ENCODE results near the gene PLA2G1B.

PLA2G1B gene

DNA sequence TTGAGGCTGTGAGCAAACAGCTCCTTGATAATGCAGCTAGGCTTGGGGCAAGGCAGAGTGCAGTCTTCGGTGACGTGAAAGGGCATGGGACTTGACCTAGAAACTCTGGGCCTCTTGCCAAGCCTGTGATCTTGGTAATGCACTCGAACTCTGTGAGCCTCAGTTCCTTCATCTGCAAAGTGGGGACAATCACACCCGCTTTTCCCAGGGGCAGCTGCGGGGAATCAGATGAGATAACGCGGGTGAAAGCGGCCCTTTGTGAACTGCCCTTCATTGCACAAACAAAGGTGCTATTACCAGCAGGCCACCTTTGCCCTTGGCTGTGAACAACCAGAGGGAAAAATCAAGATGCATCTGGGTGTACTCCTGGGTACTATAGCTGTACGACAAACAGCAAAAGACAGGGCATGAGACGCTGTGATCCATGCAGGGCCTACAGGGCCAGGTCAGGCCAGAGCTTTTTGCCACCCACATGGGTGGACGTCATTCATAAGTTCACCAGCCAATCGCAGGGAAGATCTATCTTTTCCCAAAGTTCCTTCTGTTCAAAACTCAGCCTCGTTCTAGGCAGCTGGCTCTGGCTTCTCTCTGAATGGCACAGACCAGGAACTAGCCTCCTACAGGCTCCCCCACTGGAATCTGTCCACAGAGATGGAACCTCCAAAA is 38.2 kb upstream of the PLA2G1B start:
- TF ChIP-seq GATA3 (IDR thresholded peaks at IDR 0.05; ENCODE audit: low read depth, low read length) (no peak), GATA2 (IDR thresholded peaks at IDR 0.05; ENCODE audit: low read depth, low read length) (no peak)

DNA sequence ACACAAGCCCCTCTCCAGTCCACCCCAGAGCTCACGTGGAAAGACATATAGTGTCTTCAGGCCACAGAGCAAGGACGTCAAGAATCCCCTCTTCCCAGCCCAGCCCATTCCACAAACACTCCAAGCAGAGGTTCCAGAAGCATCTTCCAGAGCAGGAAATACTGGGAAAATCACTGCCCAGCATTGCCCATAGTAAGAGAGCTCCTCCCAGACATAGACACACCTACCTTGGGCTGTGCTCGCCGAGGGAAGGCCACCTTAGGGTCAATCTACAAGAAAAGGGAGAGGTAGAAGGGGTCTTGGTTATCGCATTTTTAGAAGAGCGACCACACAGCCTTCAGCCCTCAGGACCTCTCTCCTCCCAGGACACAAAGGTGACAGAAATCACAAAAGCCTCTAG is 36.9 kb upstream of the PLA2G1B start:
- TF ChIP-seq GATA3 (IDR thresholded peaks at IDR 0.05; ENCODE audit: low read depth, low read length): no peak
- no peak for TF ChIP-seq GATA2 (IDR thresholded peaks at IDR 0.05; ENCODE audit: low read depth, low read length)

GRCh38 chr12:120363274-120363855 is 35.8 kb upstream of the PLA2G1B start:
- TF ChIP-seq GATA3 (IDR thresholded peaks at IDR 0.05; ENCODE audit: low read depth, low read length) (no peak), GATA2 (IDR thresholded peaks at IDR 0.05; ENCODE audit: low read depth, low read length) (no peak)

GRCh38 chr12:120362516-120363273 is 35.1 kb upstream of the PLA2G1B start:
- TF ChIP-seq GATA2 (IDR thresholded peaks at IDR 0.05; ENCODE audit: low read depth, low read length) (no peak), GATA3 (IDR thresholded peaks at IDR 0.05; ENCODE audit: low read depth, low read length) (no peak)

DNA sequence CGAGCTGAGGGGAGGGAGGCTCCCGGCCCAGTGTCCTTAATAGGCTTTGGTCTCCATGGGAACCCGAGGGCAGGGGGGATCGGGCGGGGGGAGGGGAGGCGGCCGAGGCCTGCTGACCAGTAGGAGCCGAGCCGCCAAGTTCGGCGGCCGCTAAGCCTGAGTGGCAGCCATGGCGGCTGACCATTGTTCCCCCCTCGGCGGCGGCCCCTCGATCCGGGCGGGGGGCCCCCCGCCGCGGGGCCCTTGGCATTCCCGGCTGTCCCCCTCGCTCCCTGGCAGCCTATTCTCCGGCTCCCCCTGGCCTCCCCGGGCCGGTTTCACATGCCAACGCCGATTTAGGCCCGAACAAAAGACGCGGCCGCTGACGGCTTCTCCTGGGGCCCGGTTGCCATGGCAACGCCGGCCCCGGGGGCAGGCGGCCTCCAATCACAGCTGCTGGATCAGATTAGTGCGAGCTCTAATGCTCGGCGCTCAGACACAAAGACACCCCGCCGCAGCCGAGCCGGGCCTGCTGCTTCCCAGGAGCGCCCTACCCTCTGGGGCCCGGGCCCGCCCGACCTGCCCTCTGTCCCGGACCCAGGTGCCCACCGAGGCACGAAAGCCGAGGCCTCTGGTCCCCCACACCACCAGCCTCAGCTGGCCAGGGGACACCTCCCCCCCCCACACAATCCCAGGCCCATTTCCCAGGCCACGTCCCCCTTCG is 34.1 kb upstream of the PLA2G1B start:
- TF ChIP-seq GATA3 (IDR thresholded peaks at IDR 0.05; ENCODE audit: low read depth, low read length): no peak
- TF ChIP-seq GATA2 (IDR thresholded peaks at IDR 0.05; ENCODE audit: low read depth, low read length): peak; percentile 70

DNA sequence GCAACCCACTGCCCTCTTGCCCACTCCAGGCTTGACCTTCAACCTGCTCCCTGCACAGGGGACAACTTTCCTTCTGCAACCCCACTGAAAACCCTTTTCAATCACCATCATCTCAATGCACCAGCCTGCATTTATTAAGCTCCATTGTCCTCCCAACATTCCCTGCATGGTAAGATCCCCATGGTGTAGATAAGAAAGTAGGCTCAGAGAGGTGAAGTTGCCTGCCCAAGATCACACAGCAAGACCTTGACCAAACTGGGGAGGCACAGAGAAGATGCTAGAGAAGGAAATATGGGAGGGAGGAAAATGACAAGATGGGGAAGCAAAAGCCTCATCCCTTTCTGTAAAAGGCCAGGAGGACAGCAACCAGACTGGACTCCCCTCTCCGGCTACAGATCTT is 31.5 kb upstream of the PLA2G1B start:
- TF ChIP-seq GATA3 (IDR thresholded peaks at IDR 0.05; ENCODE audit: low read depth, low read length): no peak
- no peak for TF ChIP-seq GATA2 (IDR thresholded peaks at IDR 0.05; ENCODE audit: low read depth, low read length)

- TF ChIP-seq GATA2 (IDR thresholded peaks at IDR 0.05; ENCODE audit: low read depth, low read length) (no peak), GATA3 (IDR thresholded peaks at IDR 0.05; ENCODE audit: low read depth, low read length) (no peak)
Observed at GRCh38 chr12:120358412-120359100, 31.0 kb upstream of the PLA2G1B start.

GRCh38 chr12:120357104-120357503 is 29.5 kb upstream of the PLA2G1B start:
- TF ChIP-seq GATA2 (IDR thresholded peaks at IDR 0.05; ENCODE audit: low read depth, low read length): no peak
- no peak for TF ChIP-seq GATA3 (IDR thresholded peaks at IDR 0.05; ENCODE audit: low read depth, low read length)

- TF ChIP-seq GATA2 (IDR thresholded peaks at IDR 0.05; ENCODE audit: low read depth, low read length) (no peak), GATA3 (IDR thresholded peaks at IDR 0.05; ENCODE audit: low read depth, low read length) (no peak)
Observed at GRCh38 chr12:120356567-120357030, 29.0 kb upstream of the PLA2G1B start.

GRCh38 chr12:120353556-120354317 is 26.2 kb upstream of the PLA2G1B start:
- TF ChIP-seq GATA3 (IDR thresholded peaks at IDR 0.05; ENCODE audit: low read depth, low read length) (no peak), GATA2 (IDR thresholded peaks at IDR 0.05; ENCODE audit: low read depth, low read length) (no peak)

DNA sequence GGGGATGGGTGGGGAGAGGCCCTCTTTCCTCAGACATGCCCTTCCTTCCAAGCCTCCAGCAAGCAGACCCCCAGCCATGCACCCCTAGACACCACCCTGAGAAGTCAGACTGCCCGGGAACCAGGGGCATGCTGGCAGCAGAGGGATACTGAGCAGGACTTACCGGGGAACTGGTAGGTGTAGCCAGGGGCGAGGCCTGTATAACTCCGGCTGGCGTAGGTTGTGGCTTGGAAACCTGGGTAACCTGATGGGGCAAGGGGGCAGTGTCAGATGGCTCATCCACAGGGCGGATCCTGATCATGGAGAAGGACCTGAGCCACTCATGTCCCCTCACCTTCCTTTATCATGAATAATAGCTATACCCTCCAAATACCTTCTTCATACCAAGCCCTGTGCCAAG is 25.6 kb upstream of the PLA2G1B start:
- no peak for TF ChIP-seq GATA3 (IDR thresholded peaks at IDR 0.05; ENCODE audit: low read depth, low read length)

- no peak for TF ChIP-seq GATA3 (IDR thresholded peaks at IDR 0.05; ENCODE audit: low read depth, low read length)
- TF ChIP-seq GATA2 (IDR thresholded peaks at IDR 0.05; ENCODE audit: low read depth, low read length): no peak
Observed at GRCh38 chr12:120352117-120352516, 24.5 kb upstream of the PLA2G1B start.
